SU-DHL-6 (cell line): ENCODE data around the gene CRY2.
A peak's percentile ranks its signal among the peaks of the same experiment; 100 is the strongest.

Experiments used
- H2AFZ ChIP-seq: fragments of 200-600 bp; sonication (generic); 2 replicates; pipeline ENCODE4 v1.6.1; 2014; ENCODE audit warnings: low read depth, mild to moderate bottlenecking, moderate library complexity, mixed read lengths, antibody characterized with exemption, low read length; ENCODE audit not compliant: severe bottlenecking
- H3F3A ChIP-seq: fragments of 200-600 bp; shearing (Covaris generic); 2 replicates; pipeline ENCODE4 v1.6.0; 2016; ENCODE audit warnings: antibody characterized with exemption, mild to moderate bottlenecking; ENCODE audit not compliant: insufficient read depth
- H3K27ac ChIP-seq: fragments of 200-600 bp; sonication (generic); 2 replicates; pipeline ENCODE4 v1.5.1; 2016; ENCODE audit warnings: low read depth, mild to moderate bottlenecking, low read length, moderate library complexity, mixed read lengths
- H3K27me3 ChIP-seq: fragments of 200-600 bp; sonication (generic), shearing (Covaris generic); 2 replicates; pipeline ENCODE4 v1.6.0; 2014; ENCODE audit warnings: mild to moderate bottlenecking, low read length
- H3K36me3 ChIP-seq: fragments of 200-600 bp; sonication (generic); 2 replicates; pipeline ENCODE4 v1.6.1; 2014; ENCODE audit warnings: mild to moderate bottlenecking, low read length, mixed read lengths
- H3K4me2 ChIP-seq: fragments of 300-600, 200-600 bp; shearing (Covaris generic), sonication (generic); 2 replicates; pipeline ENCODE4 v1.6.0; 2014; ENCODE audit warnings: low read length, low read depth, mild to moderate bottlenecking; ENCODE audit not compliant: poor library complexity, severe bottlenecking
- H3K4me3 ChIP-seq: fragments of 200-600 bp; sonication (generic); 2 replicates; pipeline ENCODE4 v1.5.1; 2014; ENCODE audit warnings: antibody characterized with exemption, low read length, mild to moderate bottlenecking, mixed read lengths; ENCODE audit not compliant: insufficient read depth, poor library complexity, severe bottlenecking
- H3K79me2 ChIP-seq: fragments of 200-600 bp; sonication (generic); 2 replicates; pipeline ENCODE4 v1.6.1; 2014; ENCODE audit warnings: mild to moderate bottlenecking, low read length, moderate library complexity; ENCODE audit not compliant: insufficient read depth
- H3K9ac ChIP-seq: fragments of 200-600 bp; sonication (generic); 2 replicates; pipeline ENCODE4 v1.7.0; 2014; ENCODE audit warnings: mild to moderate bottlenecking, low read length
- H3K9me2 ChIP-seq: fragments of 200-600 bp; sonication (generic); replicated peaks from 2 replicates; pipeline ENCODE4 v1.6.1; 2014; ENCODE audit warnings: low read length; ENCODE audit not compliant: insufficient read depth
- H3K9me3 ChIP-seq: fragments of 200-600 bp; sonication (generic); 2 replicates; pipeline ENCODE4 v1.6.1; 2014; ENCODE audit warnings: low read length, mixed read lengths; ENCODE audit not compliant: insufficient read depth
- H4K20me1 ChIP-seq: fragments of 200-600 bp; sonication (generic); 2 replicates; pipeline ENCODE4 v1.6.1; 2014; ENCODE audit warnings: low read depth, mild to moderate bottlenecking, antibody characterized with exemption, low read length, moderate library complexity, mixed read lengths
- CTCF ChIP-seq: fragments of 200-600 bp; sonication (generic); IDR thresholded peaks from one replicate; pipeline ENCODE4 v1.5.1; 2017; ENCODE audit warnings: antibody characterized with exemption, mild to moderate bottlenecking, low read length, moderate library complexity; ENCODE audit not compliant: insufficient read depth, poor library complexity, severe bottlenecking
- EZH2phosphoT487 ChIP-seq: fragments of 200-600 bp; sonication (generic), shearing (Covaris generic); conservative IDR thresholded peaks from 2 replicates; pipeline ENCODE4 v1.6.1; 2018; ENCODE audit warnings: mild to moderate bottlenecking, antibody characterized with exemption, low read length, moderate library complexity, mixed read lengths

CRY2 gene

GRCh38 chr11:45816614-45817013 is 30.7 kb upstream of the CRY2 start:
- H3K9ac ChIP-seq, result no peak overlapping the region
- H3K27me3 ChIP-seq, result no peaks in the 10 kb centered on the region
- no peaks in the 10 kb centered on the region for H3K79me2 ChIP-seq
- H3F3A ChIP-seq, result 0 out of 2 replicates have a peak, but pooled peaks cover 4% of the 10 kb centered on the region
- no peaks in the 10 kb centered on the region for H4K20me1 ChIP-seq
- no peaks in the 10 kb centered on the region for H3K36me3 ChIP-seq
- no peaks in the 10 kb centered on the region for H3K9me2 ChIP-seq
- H3K4me3 ChIP-seq, result no peak overlapping the region
- TF ChIP-seq CTCF (no peak), EZH2phosphoT487 (no peak)
- H3K27ac ChIP-seq, result no peak overlapping the region
- H2AFZ ChIP-seq, result no peak overlapping the region
- H3K9me3 ChIP-seq, result no peaks in the 10 kb centered on the region
- H3K4me2 ChIP-seq, result no peak overlapping the region

- Histone ChIP-seq H3K4me2 (peak overlapping the region; percentile 30), H3K27ac (peak overlapping the region; percentile 24; the same call in 1 of the 2 replicates)
Measured at GRCh38 chr11:45817191-45817590, 30.1 kb upstream of the CRY2 start.

GRCh38 chr11:45818961-45819605 is 28.2 kb upstream of the CRY2 start:
- H4K20me1 ChIP-seq, result no peaks in the 10 kb centered on the region
- H3K4me2 ChIP-seq, result peak overlapping the region; percentile 11
- TF ChIP-seq CTCF (no peak), EZH2phosphoT487 (no peak)
- peak overlapping the region; percentile 8 for H3K27ac ChIP-seq
- H3K36me3 ChIP-seq, result no peaks in the 10 kb centered on the region
- H3K9ac ChIP-seq, result no peak overlapping the region
- H3K9me3 ChIP-seq, result no peaks in the 10 kb centered on the region
- no peak overlapping the region for H3K4me3 ChIP-seq
- H3K9me2 ChIP-seq, result no peaks in the 10 kb centered on the region
- H3K79me2 ChIP-seq, result no peaks in the 10 kb centered on the region
- H3K27me3 ChIP-seq, result no peaks in the 10 kb centered on the region
- no peak overlapping the region for H2AFZ ChIP-seq
- H3F3A ChIP-seq, result 0 out of 2 replicates have a peak, but pooled peaks cover 4% of the 10 kb centered on the region

More at GRCh38 chr11:45817191-45817590, 30.1 kb upstream of the CRY2 start:
- H3K9me3 ChIP-seq, result no peaks in the 10 kb centered on the region
- H3F3A ChIP-seq, result 0 out of 2 replicates have a peak, but pooled peaks cover 4% of the 10 kb centered on the region
- no peak overlapping the region for H3K4me3 ChIP-seq
- no peaks in the 10 kb centered on the region for H3K36me3 ChIP-seq
- no peak overlapping the region for H2AFZ ChIP-seq
- H3K9ac ChIP-seq, result no peak overlapping the region; the same call in 1 of the 2 replicates
- H3K79me2 ChIP-seq, result no peaks in the 10 kb centered on the region
- H4K20me1 ChIP-seq, result no peaks in the 10 kb centered on the region
- H3K9me2 ChIP-seq, result no peaks in the 10 kb centered on the region
- H3K27me3 ChIP-seq, result no peaks in the 10 kb centered on the region
- no peak for TF ChIP-seq CTCF
- no peak for TF ChIP-seq EZH2phosphoT487
